Dedifferentiated amniotic fluid mesenchymal stem cell (primary cell): ENCODE results near the gene DHCR7.
"Not testable (repeated sequence)": the region's sequence is repeated elsewhere in the genome, so short reads cannot be mapped to it uniquely, and the experiment has no call there.

Source experiments
- DNase-seq: peaks from one replicate; pipeline ENCODE4 v3.0.0-alpha.2; 2016; ENCODE audit errors: extremely low spot score

Gene DHCR7

GRCh38 chr11:71437879-71438278, 10.3 kb downstream of the DHCR7 start:
- DNase-seq = no peak

- DNase-seq = no peak
Measured at GRCh38 chr11:71437399-71437798, 10.8 kb downstream of the DHCR7 start.

GRCh38 chr11:71436861-71437260, 11.3 kb downstream of the DHCR7 start:
- no peak for DNase-seq

- no peak for DNase-seq
Measured at GRCh38 chr11:71435278-71435951, 12.8 kb downstream of the DHCR7 start.

- DNase-seq = no peak
Measured at GRCh38 chr11:71434576-71435130, 13.5 kb downstream of the DHCR7 start.

- DNase-seq = no peak
Measured at GRCh38 chr11:71433648-71434450, 14.3 kb downstream of the DHCR7 start.

GRCh38 chr11:71432761-71433647, 15.2 kb downstream of the DHCR7 start:
- no peak for DNase-seq

- no peak for DNase-seq
Measured at GRCh38 chr11:71431271-71431670, 16.9 kb downstream of the DHCR7 start.

GRCh38 chr11:71430166-71430565, 18.0 kb downstream of the DHCR7 start:
- no peak for DNase-seq

- DNase-seq = no peak
Measured at GRCh38 chr11:71429701-71430100, 18.5 kb downstream of the DHCR7 start.

GRCh38 chr11:71428861-71429435, 19.2 kb downstream of the DHCR7 start:
- no peak for DNase-seq

- DNase-seq = no peak
Measured at GRCh38 chr11:71426413-71426812, 21.8 kb downstream of the DHCR7 start.

- no peak for DNase-seq
Measured at GRCh38 chr11:71425860-71426259, 22.3 kb downstream of the DHCR7 start.

GRCh38 chr11:71425409-71425808, 22.8 kb downstream of the DHCR7 start:
- DNase-seq = no peak

- DNase-seq = no peak
Measured at GRCh38 chr11:71423181-71423790, 24.9 kb downstream of the DHCR7 start.

GRCh38 chr11:71422318-71422717, 25.9 kb downstream of the DHCR7 start:
- not testable (repeated sequence) for DNase-seq

GRCh38 chr11:71421392-71421950, 26.7 kb downstream of the DHCR7 start:
- DNase-seq = no peak

- no peak for DNase-seq
Measured at GRCh38 chr11:71420455-71421241, 27.5 kb downstream of the DHCR7 start.

GRCh38 chr11:71418643-71419042, 29.6 kb downstream of the DHCR7 start:
- DNase-seq = no peak

- DNase-seq = no peak
Measured at GRCh38 chr11:71414645-71415044, 33.5 kb downstream of the DHCR7 start.
